Measurements from ENCODE around the gene MT1X.
"Not testable (repeated sequence)": the region's sequence is repeated elsewhere in the genome, so short reads cannot be mapped to it uniquely, and the experiment has no call there.

MT1X gene

GRCh38 chr16:56711862-56712261, 29.6 kb downstream of the MT1X start:
- H3K4me3 ChIP-seq (ENCODE audit: low read length): no peak overlapping the region
- 100% methylated on average over 1 of the region's 2 CpGs for WGBS (ENCODE audit: insufficient coverage, insufficient read length)
- no peaks in the 10 kb centered on the region for H3K36me3 ChIP-seq (ENCODE audit: control insufficient read depth, insufficient read depth, low read length)
- H3K9me3 ChIP-seq (ENCODE audit: control insufficient read depth, insufficient read depth, low read length): no peaks in the 10 kb centered on the region
- DNase-seq (ENCODE audit: low read depth, low spot score): no peak
- no peaks in the 10 kb centered on the region for H3K27me3 ChIP-seq (ENCODE audit: control insufficient read depth, insufficient read depth, low read length)
- no peaks in the 10 kb centered on the region for H3K4me1 ChIP-seq (ENCODE audit: control insufficient read depth, insufficient read depth, low read length)
- no peak overlapping the region for H3K27ac ChIP-seq (ENCODE audit: low read length)

- Histone ChIP-seq H3K27me3 (ENCODE audit: control insufficient read depth, insufficient read depth, low read length) (no peaks in the 10 kb centered on the region), H3K4me3 (ENCODE audit: low read length) (no peak overlapping the region), H3K27ac (ENCODE audit: low read length) (no peak overlapping the region), H3K36me3 (ENCODE audit: control insufficient read depth, insufficient read depth, low read length) (no peaks in the 10 kb centered on the region), H3K4me1 (ENCODE audit: control insufficient read depth, insufficient read depth, low read length) (no peaks in the 10 kb centered on the region), H3K9me3 (ENCODE audit: control insufficient read depth, insufficient read depth, low read length) (no peaks in the 10 kb centered on the region)
- no CpG with 5 or more reads among the region's 2 CpGs for WGBS (ENCODE audit: insufficient coverage, insufficient read length)
- DNase-seq (ENCODE audit: low read depth, low spot score): no peak
Observed at GRCh38 chr16:56713794-56714193, 31.5 kb downstream of the MT1X start.

- no peak overlapping the region for H3K27ac ChIP-seq (ENCODE audit: low read length)
- no CpG with 5 or more reads among the region's 4 CpGs for WGBS (ENCODE audit: insufficient coverage, insufficient read length)
- no peak for DNase-seq (ENCODE audit: low read depth, low spot score)
Observed at GRCh38 chr16:56715126-56715525, 32.9 kb downstream of the MT1X start.

GRCh38 chr16:56716761-56717160, 34.5 kb downstream of the MT1X start:
- WGBS (ENCODE audit: insufficient coverage, insufficient read length): no CpG with 5 or more reads among the region's 3 CpGs

More at GRCh38 chr16:56715126-56715525, 32.9 kb downstream of the MT1X start:
- Histone ChIP-seq H3K4me1 (ENCODE audit: control insufficient read depth, insufficient read depth, low read length) (no peaks in the 10 kb centered on the region), H3K36me3 (ENCODE audit: control insufficient read depth, insufficient read depth, low read length) (no peaks in the 10 kb centered on the region), H3K4me3 (ENCODE audit: low read length) (no peak overlapping the region), H3K27me3 (ENCODE audit: control insufficient read depth, insufficient read depth, low read length) (no peaks in the 10 kb centered on the region), H3K9me3 (ENCODE audit: control insufficient read depth, insufficient read depth, low read length) (no peaks in the 10 kb centered on the region)

GRCh38 chr16:56717532-56717931, 35.3 kb downstream of the MT1X start:
- H3K4me1 ChIP-seq (ENCODE audit: control insufficient read depth, insufficient read depth, low read length); H3K36me3 ChIP-seq (ENCODE audit: control insufficient read depth, insufficient read depth, low read length); H3K27me3 ChIP-seq (ENCODE audit: control insufficient read depth, insufficient read depth, low read length); H3K27ac ChIP-seq (ENCODE audit: low read length); H3K4me3 ChIP-seq (ENCODE audit: low read length); DNase-seq (ENCODE audit: low read depth, low spot score); H3K9me3 ChIP-seq (ENCODE audit: control insufficient read depth, insufficient read depth, low read length): not testable (repeated sequence)
- no CpG with 5 or more reads among the region's 2 CpGs for WGBS (ENCODE audit: insufficient coverage, insufficient read length)

More at GRCh38 chr16:56716761-56717160, 34.5 kb downstream of the MT1X start:
- H3K27me3 ChIP-seq (ENCODE audit: control insufficient read depth, insufficient read depth, low read length): no peaks in the 10 kb centered on the region
- no peak overlapping the region for H3K27ac ChIP-seq (ENCODE audit: low read length)
- no peaks in the 10 kb centered on the region for H3K36me3 ChIP-seq (ENCODE audit: control insufficient read depth, insufficient read depth, low read length)
- DNase-seq (ENCODE audit: low read depth, low spot score): no peak
- H3K4me3 ChIP-seq (ENCODE audit: low read length): no peak overlapping the region
- H3K4me1 ChIP-seq (ENCODE audit: control insufficient read depth, insufficient read depth, low read length): no peaks in the 10 kb centered on the region
- H3K9me3 ChIP-seq (ENCODE audit: control insufficient read depth, insufficient read depth, low read length): no peaks in the 10 kb centered on the region

- Histone ChIP-seq H3K9me3 (ENCODE audit: control insufficient read depth, insufficient read depth, low read length) (no peaks in the 10 kb centered on the region), H3K4me3 (ENCODE audit: low read length) (no peak overlapping the region), H3K27me3 (ENCODE audit: control insufficient read depth, insufficient read depth, low read length) (no peaks in the 10 kb centered on the region), H3K36me3 (ENCODE audit: control insufficient read depth, insufficient read depth, low read length) (no peaks in the 10 kb centered on the region), H3K27ac (ENCODE audit: low read length) (no peak overlapping the region), H3K4me1 (ENCODE audit: control insufficient read depth, insufficient read depth, low read length) (no peaks in the 10 kb centered on the region)
- no CpG with 5 or more reads among the region's 5 CpGs for WGBS (ENCODE audit: insufficient coverage, insufficient read length)
- DNase-seq (ENCODE audit: low read depth, low spot score): no peak
Observed at GRCh38 chr16:56722200-56722842, 40.1 kb downstream of the MT1X start.

GRCh38 chr16:56724191-56724590, 41.9 kb downstream of the MT1X start:
- no CpG with 5 or more reads among the region's 3 CpGs for WGBS (ENCODE audit: insufficient coverage, insufficient read length)
- no peaks in the 10 kb centered on the region for H3K9me3 ChIP-seq (ENCODE audit: control insufficient read depth, insufficient read depth, low read length)
- no peaks in the 10 kb centered on the region for H3K36me3 ChIP-seq (ENCODE audit: control insufficient read depth, insufficient read depth, low read length)
- DNase-seq (ENCODE audit: low read depth, low spot score): no peak
- no peaks in the 10 kb centered on the region for H3K4me1 ChIP-seq (ENCODE audit: control insufficient read depth, insufficient read depth, low read length)
- H3K27ac ChIP-seq (ENCODE audit: low read length): no peak overlapping the region
- no peaks in the 10 kb centered on the region for H3K27me3 ChIP-seq (ENCODE audit: control insufficient read depth, insufficient read depth, low read length)
- no peak overlapping the region for H3K4me3 ChIP-seq (ENCODE audit: low read length)

GRCh38 chr16:56726283-56726682, 44.0 kb downstream of the MT1X start:
- Histone ChIP-seq H3K9me3 (ENCODE audit: control insufficient read depth, insufficient read depth, low read length) (no peaks in the 10 kb centered on the region), H3K4me3 (ENCODE audit: low read length) (no peak overlapping the region), H3K4me1 (ENCODE audit: control insufficient read depth, insufficient read depth, low read length) (no peaks in the 10 kb centered on the region), H3K27me3 (ENCODE audit: control insufficient read depth, insufficient read depth, low read length) (no peaks in the 10 kb centered on the region), H3K27ac (ENCODE audit: low read length) (no peak overlapping the region), H3K36me3 (ENCODE audit: control insufficient read depth, insufficient read depth, low read length) (no peaks in the 10 kb centered on the region)
- DNase-seq (ENCODE audit: low read depth, low spot score): no peak
- no CpG with 5 or more reads among the region's 2 CpGs for WGBS (ENCODE audit: insufficient coverage, insufficient read length)

GRCh38 chr16:56726926-56727325, 44.7 kb downstream of the MT1X start:
- H3K27me3 ChIP-seq (ENCODE audit: control insufficient read depth, insufficient read depth, low read length): no peaks in the 10 kb centered on the region
- no peak overlapping the region for H3K27ac ChIP-seq (ENCODE audit: low read length)
- WGBS (ENCODE audit: insufficient coverage, insufficient read length): no CpG with 5 or more reads among the region's 6 CpGs
- H3K4me3 ChIP-seq (ENCODE audit: low read length): no peak overlapping the region
- H3K4me1 ChIP-seq (ENCODE audit: control insufficient read depth, insufficient read depth, low read length): no peaks in the 10 kb centered on the region
- H3K9me3 ChIP-seq (ENCODE audit: control insufficient read depth, insufficient read depth, low read length): no peaks in the 10 kb centered on the region
- H3K36me3 ChIP-seq (ENCODE audit: control insufficient read depth, insufficient read depth, low read length): no peaks in the 10 kb centered on the region
- no peak for DNase-seq (ENCODE audit: low read depth, low spot score)

- Histone ChIP-seq H3K4me3 (ENCODE audit: low read length) (no peak overlapping the region), H3K9me3 (ENCODE audit: control insufficient read depth, insufficient read depth, low read length) (no peaks in the 10 kb centered on the region), H3K27me3 (ENCODE audit: control insufficient read depth, insufficient read depth, low read length) (no peaks in the 10 kb centered on the region), H3K4me1 (ENCODE audit: control insufficient read depth, insufficient read depth, low read length) (no peaks in the 10 kb centered on the region), H3K27ac (ENCODE audit: low read length) (no peak overlapping the region), H3K36me3 (ENCODE audit: control insufficient read depth, insufficient read depth, low read length) (no peaks in the 10 kb centered on the region)
- DNase-seq (ENCODE audit: low read depth, low spot score): no peak
- no CpG with 5 or more reads among the region's 1 CpG for WGBS (ENCODE audit: insufficient coverage, insufficient read length)
Observed at GRCh38 chr16:56728027-56728426, 45.8 kb downstream of the MT1X start.

Data from iPS DF 6.9 (cell line).